ENCODE measurements around the gene DHX8. TPM values are rescaled to one million over a fixed set of nuclear protein-coding genes. Genes with fewer than 3 reads are reported as not detected.

DHX8 gene
- total RNA-seq, 2 experiments from 2014 or later = 46.2 to 46.3 TPM

- CTCF ChIA-PET = interaction anchor here (0.6 to 3.8 kb wide), 8 partner anchors 29 to 192 kb away, joined by 3 to 21 read pairs (median 3); no protein-coding TSS in a partner anchor
- Mint-ChIP-seq H3K4me3 (no peak overlapping the region), H3K9me3 (no peaks in the 10 kb centered on the region), H3K36me3 (ENCODE audit: low read depth) (no peaks in the 10 kb centered on the region), H3K27ac (no peak overlapping the region), H3K4me1 (ENCODE audit: low read depth) (peaks cover 15% of the 10 kb centered on the region), H3K27me3 (ENCODE audit: low read depth) (no peaks in the 10 kb centered on the region)
- intact Hi-C loops (cut with micrococcal nuclease) = no loop called here
- no peak for DNase-seq
Observed at GRCh38 chr17:43574896-43575525, 91.2 kb downstream of the DHX8 start.

Other genes with a start within 250 kb of the DHX8 start
- 1,000 to 10,000 TPM; 6,253 to 7,820 TPM for gene RNU2-1, start 250.0 kb upstream of the DHX8 start, total RNA-seq
- gene ARL4D, start 85.0 kb upstream of the DHX8 start, total RNA-seq = 1 to 10 TPM; 1.7 TPM
- 1 to 10 TPM; 1.4 to 1.9 TPM for gene ETV4, start 62.4 kb downstream of the DHX8 start, total RNA-seq
- gene MEOX1, start 177.9 kb downstream of the DHX8 start, total RNA-seq = under 1 TPM; 0.12 to 0.17 TPM